ENCODE results near the gene TOM1L2. TPM values are rescaled to one million over a fixed set of nuclear protein-coding genes. Genes with fewer than 3 reads are reported as not detected.
A peak's percentile ranks its signal among the peaks of the same experiment; 100 is the strongest.

The TOM1L2 gene
- total RNA-seq, 1 experiment from 2014 or later = 34.2 TPM

- intact Hi-C loops (cut with micrococcal nuclease) = no loop called here
- Mint-ChIP-seq H3K27ac (ENCODE audit: low read depth, unreplicated experiment) (no peak overlapping the region), H3K4me3 (ENCODE audit: unreplicated experiment) (no peak overlapping the region), H3K36me3 (ENCODE audit: insufficient read depth, unreplicated experiment) (peaks cover 10% of the 10 kb centered on the region), H3K27me3 (ENCODE audit: insufficient read depth, unreplicated experiment) (no peaks in the 10 kb centered on the region), H3K9me3 (ENCODE audit: unreplicated experiment) (no peaks in the 10 kb centered on the region), H3K4me1 (ENCODE audit: insufficient read depth, unreplicated experiment) (no peaks in the 10 kb centered on the region)
- no peak for DNase-seq (ENCODE audit: unreplicated experiment)
- ChIA-PET POLR2A (interaction anchor here (0.6 to 4.5 kb wide), 2 partner anchors 10 to 164 kb away, joined by 4 to 15 read pairs; partner anchors contain the start of gene SREBF1), CTCF (interaction anchor here (1.0 to 1.7 kb wide), 2 partner anchors 12 to 35 kb away, joined by 4 to 8 read pairs; no protein-coding TSS in a partner anchor)
- TF ChIP-seq, protein P1, sequence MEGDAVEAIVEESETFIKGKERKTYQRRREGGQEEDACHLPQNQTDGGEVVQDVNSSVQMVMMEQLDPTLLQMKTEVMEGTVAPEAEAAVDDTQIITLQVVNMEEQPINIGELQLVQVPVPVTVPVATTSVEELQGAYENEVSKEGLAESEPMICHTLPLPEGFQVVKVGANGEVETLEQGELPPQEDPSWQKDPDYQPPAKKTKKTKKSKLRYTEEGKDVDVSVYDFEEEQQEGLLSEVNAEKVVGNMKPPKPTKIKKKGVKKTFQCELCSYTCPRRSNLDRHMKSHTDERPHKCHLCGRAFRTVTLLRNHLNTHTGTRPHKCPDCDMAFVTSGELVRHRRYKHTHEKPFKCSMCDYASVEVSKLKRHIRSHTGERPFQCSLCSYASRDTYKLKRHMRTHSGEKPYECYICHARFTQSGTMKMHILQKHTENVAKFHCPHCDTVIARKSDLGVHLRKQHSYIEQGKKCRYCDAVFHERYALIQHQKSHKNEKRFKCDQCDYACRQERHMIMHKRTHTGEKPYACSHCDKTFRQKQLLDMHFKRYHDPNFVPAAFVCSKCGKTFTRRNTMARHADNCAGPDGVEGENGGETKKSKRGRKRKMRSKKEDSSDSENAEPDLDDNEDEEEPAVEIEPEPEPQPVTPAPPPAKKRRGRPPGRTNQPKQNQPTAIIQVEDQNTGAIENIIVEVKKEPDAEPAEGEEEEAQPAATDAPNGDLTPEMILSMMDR (IDR thresholded peaks at IDR 0.05; ENCODE audit: unreplicated experiment) = no peak
- BruUV-seq (replicated peaks) = no TSS peak
Observed at GRCh38 chr17:17847118-17847689, 125.0 kb downstream of the TOM1L2 start.

DNA sequence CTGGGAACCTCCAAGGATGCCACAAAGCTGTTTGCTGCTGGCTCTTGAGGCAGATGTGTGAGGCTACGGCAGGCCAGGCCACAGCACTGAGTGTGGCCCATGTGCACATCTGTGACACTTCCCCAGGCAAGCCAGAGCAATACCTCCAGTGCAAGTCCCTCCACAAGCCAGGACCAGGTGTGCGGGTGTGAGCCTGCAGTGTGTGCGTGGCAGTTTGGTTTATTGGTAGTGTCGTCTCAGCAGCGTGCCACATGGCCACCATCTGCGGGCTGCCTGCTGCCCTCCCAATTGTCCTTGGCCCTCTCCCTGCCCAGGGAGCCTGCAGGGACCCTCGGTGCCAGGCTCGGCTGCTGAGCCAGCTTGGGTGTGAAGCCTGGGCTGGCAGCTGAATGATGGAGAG is 125.6 kb downstream of the TOM1L2 start:
- H3K4me3 Mint-ChIP-seq (ENCODE audit: unreplicated experiment) = no peak overlapping the region
- H3K27ac Mint-ChIP-seq (ENCODE audit: low read depth, unreplicated experiment) = no peak overlapping the region
- no peaks in the 10 kb centered on the region for H3K4me1 Mint-ChIP-seq (ENCODE audit: insufficient read depth, unreplicated experiment)
- no peaks in the 10 kb centered on the region for H3K9me3 Mint-ChIP-seq (ENCODE audit: unreplicated experiment)
- intact Hi-C loops (cut with micrococcal nuclease) = no loop called here
- no peaks in the 10 kb centered on the region for H3K27me3 Mint-ChIP-seq (ENCODE audit: insufficient read depth, unreplicated experiment)
- ChIA-PET CTCF (interaction anchor here (0.6 kb wide), 1 partner anchor 196 kb away, joined by 4 read pairs; no protein-coding TSS in a partner anchor), POLR2A (interaction anchor here (0.6 to 4.5 kb wide), 3 partner anchors 10 to 163 kb away, joined by 3 to 15 read pairs (median 4); partner anchors contain the start of gene SREBF1)
- no peak for DNase-seq (ENCODE audit: unreplicated experiment)
- peaks cover 10% of the 10 kb centered on the region for H3K36me3 Mint-ChIP-seq (ENCODE audit: insufficient read depth, unreplicated experiment)
- no TSS peak for BruUV-seq (replicated peaks)
- TF ChIP-seq, protein P1 (IDR thresholded peaks at IDR 0.05; ENCODE audit: unreplicated experiment) = no peak

- CTCF ChIA-PET = interaction anchor here (0.6 to 1.1 kb wide), 2 partner anchors 33 to 196 kb away, joined by 3 to 4 read pairs; no protein-coding TSS in a partner anchor
- H3K36me3 Mint-ChIP-seq (ENCODE audit: insufficient read depth, unreplicated experiment) = peaks cover 6% of the 10 kb centered on the region
- BruUV-seq (replicated peaks) = no TSS peak
- POLR2A ChIA-PET = interaction anchor here (0.8 kb wide), 1 partner anchor 33 kb away, joined by 3 read pairs; no protein-coding TSS in a partner anchor
- TF ChIP-seq, protein P1 (IDR thresholded peaks at IDR 0.05; ENCODE audit: unreplicated experiment) = no peak
- no peaks in the 10 kb centered on the region for H3K9me3 Mint-ChIP-seq (ENCODE audit: unreplicated experiment)
- no peaks in the 10 kb centered on the region for H3K27me3 Mint-ChIP-seq (ENCODE audit: insufficient read depth, unreplicated experiment)
- intact Hi-C loops (cut with micrococcal nuclease) = no loop called here
- H3K27ac Mint-ChIP-seq (ENCODE audit: low read depth, unreplicated experiment) = no peak overlapping the region
- peaks cover 4% of the 10 kb centered on the region for H3K4me1 Mint-ChIP-seq (ENCODE audit: insufficient read depth, unreplicated experiment)
- no peak overlapping the region for H3K4me3 Mint-ChIP-seq (ENCODE audit: unreplicated experiment)
- DNase-seq (ENCODE audit: unreplicated experiment) = no peak
Observed at GRCh38 chr17:17846003-17846402, 126.2 kb downstream of the TOM1L2 start.

GRCh38 chr17:17845046-17845775 is 127.0 kb downstream of the TOM1L2 start:
- TF ChIP-seq, protein P1 (IDR thresholded peaks at IDR 0.05; ENCODE audit: unreplicated experiment) = no peak
- no peak for DNase-seq (ENCODE audit: unreplicated experiment)
- POLR2A ChIA-PET = interaction anchor here (0.9 kb wide), 1 partner anchor 181 kb away, joined by 4 read pairs; no protein-coding TSS in a partner anchor
- Mint-ChIP-seq H3K27ac (ENCODE audit: low read depth, unreplicated experiment) (peak overlapping the region; percentile 39), H3K36me3 (ENCODE audit: insufficient read depth, unreplicated experiment) (peaks cover 4% of the 10 kb centered on the region), H3K27me3 (ENCODE audit: insufficient read depth, unreplicated experiment) (no peaks in the 10 kb centered on the region), H3K9me3 (ENCODE audit: unreplicated experiment) (no peaks in the 10 kb centered on the region), H3K4me3 (ENCODE audit: unreplicated experiment) (no peak overlapping the region), H3K4me1 (ENCODE audit: insufficient read depth, unreplicated experiment) (peaks cover 7% of the 10 kb centered on the region)
- intact Hi-C loops (cut with micrococcal nuclease) = no loop called here
- no TSS peak for BruUV-seq (replicated peaks)
- CTCF ChIA-PET = interaction anchor here (0.6 to 5.3 kb wide), 3 partner anchors 14 to 278 kb away, joined by 3 to 39 read pairs (median 3); no protein-coding TSS in a partner anchor

Measured in MCF 10A (cell line).